Left ventricle myocardium inferior (tissue), 1 donor: ENCODE results near the gene ATXN1. TPM values are rescaled to one million over a fixed set of nuclear protein-coding genes. Genes with fewer than 3 reads are reported as not detected.

ENCODE experiments used
- DNase-seq: peaks from one replicate; pipeline ENCODE4 v3.0.0-alpha.2; 2020
- H3K27ac ChIP-seq: fragments of 200-600 bp; replicated peaks from 2 replicates; pipeline ENCODE4 v1.8.0; 2021
- H3K27me3 ChIP-seq: fragments of 200-600 bp; 2 replicates; pipeline ENCODE4 v1.8.0; 2021; ENCODE audit warnings: low read depth
- H3K36me3 ChIP-seq: fragments of 200-600 bp; 2 replicates; pipeline ENCODE4 v1.8.0; 2021
- H3K4me1 ChIP-seq: fragments of 200-600 bp; 2 replicates; pipeline ENCODE4 v1.8.0; 2021
- H3K4me3 ChIP-seq: fragments of 200-600 bp; 2 replicates; pipeline ENCODE4 v1.8.0; 2021; ENCODE audit warnings: mild to moderate bottlenecking, moderate library complexity
- H3K9me3 ChIP-seq: fragments of 200-600 bp; replicated peaks from 2 replicates; pipeline ENCODE4 v1.8.0; 2021
- CTCF ChIP-seq: fragments of 200-600 bp; IDR thresholded peaks from 2 replicates; pipeline ENCODE4 v1.8.0; 2021; ENCODE audit warnings: antibody characterized with exemption, mild to moderate bottlenecking, borderline replicate concordance
- intact Hi-C: fragments of 100-400 bp; cut with micrococcal nuclease; formaldehyde crosslinking; loops from one replicate; pipeline ENCODE4 v1.11.0; 2022
- total RNA-seq: library from RNA; stranded (reverse); fragmentation: NEBNext Ultra II Directional; extraction: Animal tissue kit (Norgen Biotek cat#: 25700); gene quantifications from one replicate; pipeline ENCODE4 v1.2.1, GENCODE V29; 2021
- donor health status: DM: no; HTN: yes; CAD: no; lungs with severe emphysema.

Gene ATXN1
- total RNA-seq, 1 donor from 2014 or later, result 41.5 TPM

- peaks cover 50% of the 10 kb centered on the region for H3K4me1 ChIP-seq
- H3K4me3 ChIP-seq, result no peak overlapping the region
- peak overlapping the region; percentile 56 for H3K27ac ChIP-seq
- intact Hi-C loops, result no loop called here
- H3K9me3 ChIP-seq, result no peaks in the 10 kb centered on the region
- DNase-seq, result no peak
- H3K27me3 ChIP-seq, result no peaks in the 10 kb centered on the region
- no peak for TF ChIP-seq CTCF
- H3K36me3 ChIP-seq, result no peaks in the 10 kb centered on the region
These were observed 84.9 kb downstream of the ATXN1 start for GRCh38 chr6:16676376-16676775.

GRCh38 chr6:16674801-16675392 is 86.4 kb downstream of the ATXN1 start:
- Histone ChIP-seq H3K4me1 (peaks cover 57% of the 10 kb centered on the region), H3K36me3 (no peaks in the 10 kb centered on the region), H3K9me3 (no peaks in the 10 kb centered on the region), H3K27ac (no peak overlapping the region), H3K27me3 (no peaks in the 10 kb centered on the region), H3K4me3 (no peak overlapping the region)
- DNase-seq, result no peak
- intact Hi-C loops, result no loop called here
- TF ChIP-seq CTCF, result no peak

GRCh38 chr6:16673011-16673797 is 88.1 kb downstream of the ATXN1 start:
- no peak for TF ChIP-seq CTCF
- intact Hi-C loops, result no loop called here
- Histone ChIP-seq H3K4me3 (no peak overlapping the region), H3K9me3 (no peaks in the 10 kb centered on the region), H3K27me3 (no peaks in the 10 kb centered on the region), H3K4me1 (peaks cover 73% of the 10 kb centered on the region), H3K36me3 (no peaks in the 10 kb centered on the region), H3K27ac (no peak overlapping the region)
- DNase-seq, result no peak

- no peak for TF ChIP-seq CTCF
- H3K36me3 ChIP-seq, result no peaks in the 10 kb centered on the region
- DNase-seq, result no peak
- H3K27me3 ChIP-seq, result no peaks in the 10 kb centered on the region
- peaks cover 76% of the 10 kb centered on the region for H3K4me1 ChIP-seq
- no peaks in the 10 kb centered on the region for H3K9me3 ChIP-seq
- no peak overlapping the region for H3K4me3 ChIP-seq
- no peak overlapping the region for H3K27ac ChIP-seq
- intact Hi-C loops, result no loop called here
These were observed 89.7 kb downstream of the ATXN1 start for GRCh38 chr6:16671302-16672289.

- TF ChIP-seq CTCF, result no peak
- H3K27me3 ChIP-seq, result no peaks in the 10 kb centered on the region
- no peak for DNase-seq
- no peaks in the 10 kb centered on the region for H3K9me3 ChIP-seq
- peaks cover 71% of the 10 kb centered on the region for H3K4me1 ChIP-seq
- intact Hi-C loops, result no loop called here
- H3K4me3 ChIP-seq, result no peak overlapping the region
- no peaks in the 10 kb centered on the region for H3K36me3 ChIP-seq
- H3K27ac ChIP-seq, result peak overlapping the region; percentile 46
These were observed 90.6 kb downstream of the ATXN1 start for GRCh38 chr6:16670617-16671051.
